Nephron (organoid): Measurements from ENCODE around the gene SULT1B1.

Experiments used
- H3K27ac Mint-ChIP-seq, 3 experiments: 2 replicates each; pipeline ENCODE4 v1.8.0; 2020; ENCODE audit warnings: mixed read lengths in 3 of 3, mild to moderate bottlenecking in 2 of 3, moderate library complexity in 1 of 3
- H3K27me3 Mint-ChIP-seq: 2 replicates; pipeline ENCODE4 v1.8.0; 2021; ENCODE audit warnings: low read depth, mild to moderate bottlenecking, moderate library complexity, mixed read lengths
- H3K36me3 Mint-ChIP-seq: 2 replicates; pipeline ENCODE4 v1.8.0; 2020; ENCODE audit warnings: low read depth, mixed read lengths
- H3K4me1 Mint-ChIP-seq: 2 replicates; pipeline ENCODE4 v1.8.0; 2020; ENCODE audit warnings: mixed read lengths
- H3K4me3 Mint-ChIP-seq, 3 experiments: 2 replicates each; pipeline ENCODE4 v1.8.0; 2020; ENCODE audit warnings: mild to moderate bottlenecking in 3 of 3, mixed read lengths in 3 of 3, moderate library complexity in 2 of 3
- H3K9me3 Mint-ChIP-seq: 2 replicates; pipeline ENCODE4 v1.8.0; 2020; ENCODE audit warnings: mixed read lengths
- TF ChIP-seq, protein P1 (sequence below), 3 experiments: fragments of 200-600 bp; sonication (generic); IDR thresholded peaks; one replicate each; pipeline ENCODE4 v1.5.0; 2021; ENCODE audit warnings: antibody characterized with exemption in 3 of 3; ENCODE audit not compliant: unreplicated experiment in 3 of 3

Gene SULT1B1

DNA sequence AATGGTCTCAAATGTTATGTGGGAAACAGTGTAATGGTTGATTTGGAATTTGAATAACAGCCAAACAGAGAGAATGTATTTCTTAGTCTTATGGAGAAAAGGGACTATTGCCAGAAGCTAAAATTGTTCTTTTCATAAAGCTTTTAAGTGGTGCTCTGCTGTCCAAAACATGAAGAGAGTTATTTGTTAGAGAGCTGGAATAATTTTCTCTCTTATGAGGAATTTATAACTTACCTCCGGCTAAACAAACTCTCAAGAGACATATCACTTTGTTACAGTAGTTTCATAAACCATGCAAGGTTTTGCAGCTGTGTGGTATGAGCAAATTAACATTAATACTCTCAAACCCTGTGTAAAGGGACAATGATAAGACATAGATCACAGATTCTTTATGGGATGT, 28.6 kb downstream of the SULT1B1 start:
- no peak overlapping the region for H3K4me3 Mint-ChIP-seq
- TF ChIP-seq, protein P1, sequence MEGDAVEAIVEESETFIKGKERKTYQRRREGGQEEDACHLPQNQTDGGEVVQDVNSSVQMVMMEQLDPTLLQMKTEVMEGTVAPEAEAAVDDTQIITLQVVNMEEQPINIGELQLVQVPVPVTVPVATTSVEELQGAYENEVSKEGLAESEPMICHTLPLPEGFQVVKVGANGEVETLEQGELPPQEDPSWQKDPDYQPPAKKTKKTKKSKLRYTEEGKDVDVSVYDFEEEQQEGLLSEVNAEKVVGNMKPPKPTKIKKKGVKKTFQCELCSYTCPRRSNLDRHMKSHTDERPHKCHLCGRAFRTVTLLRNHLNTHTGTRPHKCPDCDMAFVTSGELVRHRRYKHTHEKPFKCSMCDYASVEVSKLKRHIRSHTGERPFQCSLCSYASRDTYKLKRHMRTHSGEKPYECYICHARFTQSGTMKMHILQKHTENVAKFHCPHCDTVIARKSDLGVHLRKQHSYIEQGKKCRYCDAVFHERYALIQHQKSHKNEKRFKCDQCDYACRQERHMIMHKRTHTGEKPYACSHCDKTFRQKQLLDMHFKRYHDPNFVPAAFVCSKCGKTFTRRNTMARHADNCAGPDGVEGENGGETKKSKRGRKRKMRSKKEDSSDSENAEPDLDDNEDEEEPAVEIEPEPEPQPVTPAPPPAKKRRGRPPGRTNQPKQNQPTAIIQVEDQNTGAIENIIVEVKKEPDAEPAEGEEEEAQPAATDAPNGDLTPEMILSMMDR (IDR thresholded peaks at IDR 0.05; ENCODE audit: unreplicated experiment in 3 of 3) = no peak
- no peaks in the 10 kb centered on the region for H3K9me3 Mint-ChIP-seq
- peaks cover 42% of the 10 kb centered on the region for H3K4me1 Mint-ChIP-seq
- no peaks in the 10 kb centered on the region for H3K36me3 Mint-ChIP-seq
- no peaks in the 10 kb centered on the region for H3K27me3 Mint-ChIP-seq
- H3K27ac Mint-ChIP-seq = peak overlapping the region; percentile 83 to 92 (median 90)

- H3K27me3 Mint-ChIP-seq = no peaks in the 10 kb centered on the region
These were observed 29.2 kb downstream of the SULT1B1 start for GRCh38 chr4:69731241-69731640.

GRCh38 chr4:69730002-69730401, 30.4 kb downstream of the SULT1B1 start:
- H3K36me3 Mint-ChIP-seq = no peaks in the 10 kb centered on the region
- H3K4me3 Mint-ChIP-seq = no peak overlapping the region
- TF ChIP-seq, protein P1 (IDR thresholded peaks at IDR 0.05; ENCODE audit: unreplicated experiment in 3 of 3) = no peak
- H3K27me3 Mint-ChIP-seq = no peaks in the 10 kb centered on the region
- peaks cover 47% of the 10 kb centered on the region for H3K4me1 Mint-ChIP-seq
- peak overlapping the region; percentile 32 to 90 (median 78) for H3K27ac Mint-ChIP-seq
- peaks cover 4% of the 10 kb centered on the region for H3K9me3 Mint-ChIP-seq

More at GRCh38 chr4:69731241-69731640, 29.2 kb downstream of the SULT1B1 start:
- peak overlapping the region; percentile 83 to 92 (median 90) for H3K27ac Mint-ChIP-seq
- H3K4me3 Mint-ChIP-seq = no peak overlapping the region
- H3K4me1 Mint-ChIP-seq = peaks cover 46% of the 10 kb centered on the region
- no peaks in the 10 kb centered on the region for H3K9me3 Mint-ChIP-seq
- TF ChIP-seq, protein P1 (IDR thresholded peaks at IDR 0.05; ENCODE audit: unreplicated experiment in 3 of 3) = no peak
- no peaks in the 10 kb centered on the region for H3K36me3 Mint-ChIP-seq

DNA sequence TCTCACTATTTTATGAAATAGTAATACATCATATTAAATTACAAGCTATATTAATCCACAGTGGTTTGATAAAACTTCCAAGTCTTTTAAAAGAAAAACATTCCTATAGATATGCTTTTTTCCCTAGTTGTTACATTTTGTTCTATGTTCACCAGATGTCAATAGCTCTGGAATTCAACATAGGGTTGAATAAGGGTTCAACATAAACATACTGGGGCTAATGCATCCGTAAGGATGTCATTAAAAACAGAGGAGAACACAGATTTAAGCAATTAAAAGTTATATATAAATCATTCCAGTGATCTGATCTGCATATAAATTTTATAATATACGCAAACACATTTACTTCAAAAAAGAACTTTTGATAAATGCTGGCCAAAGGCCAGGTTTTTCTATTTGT, 32.5 kb downstream of the SULT1B1 start:
- H3K27ac Mint-ChIP-seq = peak overlapping the region in 2 of 3 experiments; percentile 68 to 77
- no peaks in the 10 kb centered on the region for H3K27me3 Mint-ChIP-seq
- no peak overlapping the region for H3K4me3 Mint-ChIP-seq
- peaks cover 9% of the 10 kb centered on the region for H3K9me3 Mint-ChIP-seq
- H3K4me1 Mint-ChIP-seq = peaks cover 38% of the 10 kb centered on the region
- TF ChIP-seq, protein P1 (IDR thresholded peaks at IDR 0.05; ENCODE audit: unreplicated experiment in 3 of 3) = no peak
- H3K36me3 Mint-ChIP-seq = no peaks in the 10 kb centered on the region

- TF ChIP-seq, protein P1 (IDR thresholded peaks at IDR 0.05; ENCODE audit: unreplicated experiment in 3 of 3) = no peak
- Mint-ChIP-seq H3K4me1 (peaks cover 33% of the 10 kb centered on the region), H3K9me3 (peaks cover 11% of the 10 kb centered on the region), H3K36me3 (no peaks in the 10 kb centered on the region), H3K27ac (peak overlapping the region in 1 of 3 experiments; percentile 77), H3K27me3 (no peaks in the 10 kb centered on the region), H3K4me3 (no peak overlapping the region)
These were observed 33.0 kb downstream of the SULT1B1 start for GRCh38 chr4:69727426-69727825.

- TF ChIP-seq, protein P1 (IDR thresholded peaks at IDR 0.05; ENCODE audit: unreplicated experiment in 3 of 3) = no peak
- H3K4me1 Mint-ChIP-seq = peaks cover 28% of the 10 kb centered on the region
- peaks cover 11% of the 10 kb centered on the region for H3K9me3 Mint-ChIP-seq
- H3K27ac Mint-ChIP-seq = peak overlapping the region; percentile 7 to 77 (median 63)
- no peak overlapping the region for H3K4me3 Mint-ChIP-seq
- H3K36me3 Mint-ChIP-seq = no peaks in the 10 kb centered on the region
- no peaks in the 10 kb centered on the region for H3K27me3 Mint-ChIP-seq
These were observed 33.4 kb downstream of the SULT1B1 start for GRCh38 chr4:69726971-69727370.
